Uterus (tissue), 2 donors: Measurements from ENCODE around the gene HSD3B7.

Experiments
- POLR2A ChIP-seq, 2 donors: fragments of 450-650 bp; IDR thresholded peaks; one replicate each; pipeline ENCODE4 v1.6.1; 2016; ENCODE audit warnings: antibody characterized with exemption in 2 of 2, mild to moderate bottlenecking in 1 of 2, moderate library complexity in 1 of 2
- TF ChIP-seq, protein P1 (sequence below), 4 experiments: fragments of 200-600 bp in 2 of 4; fragments of 450-650 bp in 2 of 4; sonication (generic) in 2 of 4; IDR thresholded peaks; one replicate each; pipeline ENCODE4 v1.5.1; 2016 to 2019; ENCODE audit warnings: antibody characterized with exemption in 4 of 4, mild to moderate bottlenecking in 2 of 4, moderate library complexity in 1 of 4

GRCh38 chr16:30958175-30959079 lies 26.6 kb upstream of the HSD3B7 start:
- TF ChIP-seq, protein P1, sequence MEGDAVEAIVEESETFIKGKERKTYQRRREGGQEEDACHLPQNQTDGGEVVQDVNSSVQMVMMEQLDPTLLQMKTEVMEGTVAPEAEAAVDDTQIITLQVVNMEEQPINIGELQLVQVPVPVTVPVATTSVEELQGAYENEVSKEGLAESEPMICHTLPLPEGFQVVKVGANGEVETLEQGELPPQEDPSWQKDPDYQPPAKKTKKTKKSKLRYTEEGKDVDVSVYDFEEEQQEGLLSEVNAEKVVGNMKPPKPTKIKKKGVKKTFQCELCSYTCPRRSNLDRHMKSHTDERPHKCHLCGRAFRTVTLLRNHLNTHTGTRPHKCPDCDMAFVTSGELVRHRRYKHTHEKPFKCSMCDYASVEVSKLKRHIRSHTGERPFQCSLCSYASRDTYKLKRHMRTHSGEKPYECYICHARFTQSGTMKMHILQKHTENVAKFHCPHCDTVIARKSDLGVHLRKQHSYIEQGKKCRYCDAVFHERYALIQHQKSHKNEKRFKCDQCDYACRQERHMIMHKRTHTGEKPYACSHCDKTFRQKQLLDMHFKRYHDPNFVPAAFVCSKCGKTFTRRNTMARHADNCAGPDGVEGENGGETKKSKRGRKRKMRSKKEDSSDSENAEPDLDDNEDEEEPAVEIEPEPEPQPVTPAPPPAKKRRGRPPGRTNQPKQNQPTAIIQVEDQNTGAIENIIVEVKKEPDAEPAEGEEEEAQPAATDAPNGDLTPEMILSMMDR (IDR thresholded peaks at IDR 0.05) = no peak
- TF ChIP-seq POLR2A (IDR thresholded peaks at IDR 0.05) = no peak
